Activated CD8-positive, alpha-beta memory T cell treated with anti-CD3 and anti-CD28 coated beads for 4 hours (primary cell): ENCODE data around the gene SRSF9.
A peak's percentile ranks its signal among the peaks of the same experiment; 100 is the strongest.
"Not testable (repeated sequence)": the region's sequence is repeated elsewhere in the genome, so short reads cannot be mapped to it uniquely, and the experiment has no call there.

Experiments
- DNase-seq, 2 donors: peaks; one replicate each; pipeline ENCODE4 v3.0.0-alpha.2; 2020; ENCODE audit warnings: low read depth in 2 of 2

SRSF9 gene

GRCh38 chr12:120469450-120470149, at the start of gene SRSF9:
Gene SRSF9, minus strand, starts transcription at chr12:120469748. Its CDS starts 139 bp downstream, at chr12:120469609.
- peak; percentile 95 for DNase-seq

GRCh38 chr12:120519324-120519723, 49.8 kb upstream of the SRSF9 start:
- DNase-seq, result not testable (repeated sequence)

- no peak for DNase-seq
Measured at GRCh38 chr12:120515496-120515895, 45.9 kb upstream of the SRSF9 start.

GRCh38 chr12:120514002-120514401, 44.5 kb upstream of the SRSF9 start:
- DNase-seq, result no peak

GRCh38 chr12:120508537-120508936, 39.0 kb upstream of the SRSF9 start:
- no peak for DNase-seq

GRCh38 chr12:120504587-120504986, 35.0 kb upstream of the SRSF9 start:
- no peak for DNase-seq

GRCh38 chr12:120500581-120500980, 31.0 kb upstream of the SRSF9 start:
- DNase-seq, result no peak

GRCh38 chr12:120498870-120499515, 29.4 kb upstream of the SRSF9 start:
- no peak for DNase-seq

GRCh38 chr12:120497524-120498150, 28.1 kb upstream of the SRSF9 start:
- DNase-seq, result no peak

- peak; percentile 15 to 23 for DNase-seq
Measured at GRCh38 chr12:120496413-120497340, 27.1 kb upstream of the SRSF9 start.

GRCh38 chr12:120495731-120496412, 26.3 kb upstream of the SRSF9 start, which contains the start of gene DYNLL1:
Gene DYNLL1, plus strand, starts transcription at chr12:120496113. Its CDS starts 309 bp downstream, at chr12:120496422.
- peak; percentile 91 to 95 for DNase-seq

GRCh38 chr12:120495186-120495730, 25.7 kb upstream of the SRSF9 start:
- DNase-seq, result no peak

- DNase-seq, result no peak
Measured at GRCh38 chr12:120490833-120491512, 21.4 kb upstream of the SRSF9 start.

GRCh38 chr12:120490325-120490724, 20.8 kb upstream of the SRSF9 start:
- DNase-seq, result no peak

GRCh38 chr12:120489018-120489417, 19.5 kb upstream of the SRSF9 start:
- no peak for DNase-seq

GRCh38 chr12:120488057-120488640, 18.6 kb upstream of the SRSF9 start:
- DNase-seq, result no peak

- not testable (repeated sequence) for DNase-seq
Measured at GRCh38 chr12:120487552-120487951, 18.0 kb upstream of the SRSF9 start.

- no peak for DNase-seq
Measured at GRCh38 chr12:120485961-120486881, 16.7 kb upstream of the SRSF9 start.

- DNase-seq, result no peak
Measured at GRCh38 chr12:120483621-120484020, 14.1 kb upstream of the SRSF9 start.
